ENCODE measurements around the gene PFN3.
A peak's percentile ranks its signal among the peaks of the same experiment; 100 is the strongest.

PFN3 gene

GRCh38 chr5:177437623-177438022, 37.2 kb upstream of the PFN3 start:
- DNase-seq, result no peak

- no peak for DNase-seq
These were observed 35.5 kb upstream of the PFN3 start for GRCh38 chr5:177435847-177436536.

- no peak for DNase-seq
These were observed 34.7 kb upstream of the PFN3 start for GRCh38 chr5:177434942-177435738.

- no peak for DNase-seq
These were observed 34.0 kb upstream of the PFN3 start for GRCh38 chr5:177434437-177434836.

GRCh38 chr5:177433658-177434217, 33.3 kb upstream of the PFN3 start:
- DNase-seq, result no peak

GRCh38 chr5:177432839-177433657, 32.6 kb upstream of the PFN3 start:
- no peak for DNase-seq

- no peak for DNase-seq
These were observed 31.8 kb upstream of the PFN3 start for GRCh38 chr5:177432143-177432838.

GRCh38 chr5:177431317-177432142, 31.1 kb upstream of the PFN3 start:
- no peak for DNase-seq

GRCh38 chr5:177430972-177431316, 30.5 kb upstream of the PFN3 start:
- no peak for DNase-seq

- no peak for DNase-seq
These were observed 29.9 kb upstream of the PFN3 start for GRCh38 chr5:177430140-177430951.

GRCh38 chr5:177429248-177430040, 29.0 kb upstream of the PFN3 start:
- no peak for DNase-seq

- no peak for DNase-seq
These were observed 28.2 kb upstream of the PFN3 start for GRCh38 chr5:177428574-177429217.

- DNase-seq, result no peak
These were observed 27.6 kb upstream of the PFN3 start for GRCh38 chr5:177427919-177428573.

GRCh38 chr5:177427211-177427822, 26.9 kb upstream of the PFN3 start:
- DNase-seq, result peak; percentile 45

GRCh38 chr5:177426566-177427210, 26.2 kb upstream of the PFN3 start, which contains the start of gene GRK6:
TSS of gene GRK6 (plus strand) at chr5:177426676. CDS start at chr5:177426846, 170 bp downstream.
- DNase-seq, result peak; percentile 50

GRCh38 chr5:177425801-177426565, 25.5 kb upstream of the PFN3 start:
- peak; percentile 100 for DNase-seq
